NCI-H2227 (cell line): ENCODE measurements around the gene FAM50B.

Experiments
- DNase-seq: peaks from one replicate; lab custom pipeline; 2025; ENCODE audit not compliant: unreplicated experiment; lab: John Stamatoyannopoulos, UW

Gene FAM50B

GRCh38 chr6:3893487-3893886, 44.3 kb downstream of the FAM50B start:
- DNase-seq = no peak

DNA sequence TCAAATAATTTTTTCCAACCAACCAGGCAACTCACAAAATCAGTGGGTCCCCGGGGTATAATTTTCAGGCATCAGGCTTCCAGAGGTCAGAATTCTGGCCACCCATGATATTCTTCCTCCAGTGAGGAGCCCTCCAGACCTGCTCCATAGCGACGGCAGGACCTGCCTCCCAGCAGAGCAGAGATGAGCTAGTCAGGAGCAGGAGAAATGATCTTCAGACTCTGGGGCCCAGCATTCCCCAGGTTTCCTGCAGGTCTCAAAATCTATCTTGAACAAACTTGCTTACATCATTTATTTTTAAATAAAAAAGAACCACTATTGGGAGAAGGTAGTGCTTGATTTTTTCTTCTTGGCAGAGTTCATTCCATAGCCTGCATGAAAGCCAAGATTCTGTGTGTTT, 44.7 kb downstream of the FAM50B start:
- no peak for DNase-seq

DNA sequence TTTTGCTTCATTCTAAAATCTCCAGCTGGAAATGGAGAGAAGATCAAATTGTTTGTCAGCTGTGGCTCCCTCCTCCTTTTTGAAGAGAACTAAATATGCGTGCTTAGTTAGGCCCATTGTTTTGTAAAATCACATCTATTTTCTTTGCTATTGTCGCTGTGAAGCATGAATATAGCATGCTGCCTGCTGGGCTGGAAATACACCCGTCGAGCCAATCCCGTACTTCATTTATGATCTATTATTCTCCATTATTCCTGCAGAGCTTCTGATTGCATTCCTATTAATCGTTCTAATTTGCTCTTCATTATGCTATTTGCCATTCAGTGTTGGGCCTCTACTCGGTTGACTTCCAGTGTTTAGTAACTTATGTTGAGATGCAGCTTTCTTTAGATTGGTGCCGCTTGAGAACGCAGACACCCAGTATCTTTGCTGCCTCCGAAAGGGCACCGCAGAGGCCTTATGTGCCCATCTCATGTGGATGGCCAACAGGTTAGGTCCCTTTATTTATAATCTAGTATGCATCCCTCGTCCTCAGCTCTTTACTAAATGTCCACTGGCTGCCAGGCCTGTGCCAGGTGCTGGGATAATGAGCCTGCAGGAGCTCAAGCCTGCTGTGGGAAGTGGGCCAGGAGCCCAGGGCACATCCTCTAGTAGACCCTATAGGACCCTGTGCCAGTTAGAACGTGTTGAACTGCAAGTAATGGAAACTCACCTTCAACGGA, 45.6 kb downstream of the FAM50B start:
- DNase-seq = no peak

- no peak for DNase-seq
These were observed 46.1 kb downstream of the FAM50B start for GRCh38 chr6:3895312-3895653.

DNA sequence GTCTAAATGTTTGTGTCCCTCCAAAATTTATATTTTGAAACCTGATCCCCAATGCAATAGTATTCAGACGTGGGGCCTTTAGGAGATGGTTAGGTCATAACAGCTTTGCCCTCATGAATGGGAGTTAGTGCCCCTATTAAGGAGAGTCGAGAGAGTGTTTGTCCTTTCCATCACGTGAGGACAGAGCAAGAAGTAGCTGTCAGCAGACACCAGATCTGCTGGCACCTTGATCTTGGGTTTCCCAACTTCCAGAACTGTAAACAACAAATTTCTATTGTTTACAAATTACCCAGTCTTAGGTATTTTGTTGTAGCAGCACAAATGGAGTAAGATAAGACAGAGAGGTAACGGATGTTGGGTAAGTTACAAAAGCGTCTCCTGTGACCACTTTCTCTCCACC, 46.6 kb downstream of the FAM50B start:
- DNase-seq = no peak

- DNase-seq = no peak
These were observed 49.3 kb downstream of the FAM50B start for GRCh38 chr6:3898265-3898994.

GRCh38 chr6:3899061-3899460, 49.9 kb downstream of the FAM50B start:
- DNase-seq = no peak

GRCh38 chr6:3899970-3900439, 50.8 kb downstream of the FAM50B start:
- no peak for DNase-seq
